Thoracic aorta (tissue), 2 donors: ENCODE results near the gene CYTH1. TPM values are rescaled to one million over a fixed set of nuclear protein-coding genes. Genes with fewer than 3 reads are reported as not detected.

Source experiments
- ATAC-seq: fragments of 150-250 bp; one replicate; pipeline ENCODE4 v1.8.0; 2017; ENCODE audit warnings: low read depth; ENCODE audit not compliant: insufficient number of reproducible peaks, low FRiP score
- DNase-seq: peaks from one replicate; pipeline ENCODE4 v3.0.0-alpha.2; 2020; ENCODE audit warnings: low spot score
- H3K27ac ChIP-seq, 2 donors: fragments of 200-600 bp; sonication (generic); 1 replicate in 1 of 2; 2 replicates in 1 of 2; pipeline ENCODE4 v1.5.1; 2016; ENCODE audit warnings: mild to moderate bottlenecking in 2 of 2, moderate library complexity in 2 of 2
- H3K27me3 ChIP-seq: fragments of 200-600 bp; sonication (generic); replicated peaks from 2 replicates; pipeline ENCODE4 v1.6.0; 2016; ENCODE audit warnings: mild to moderate bottlenecking; ENCODE audit not compliant: insufficient read depth
- H3K36me3 ChIP-seq: fragments of 200-600 bp; sonication (generic); one replicate; pipeline ENCODE4 v1.5.1; 2016
- H3K4me1 ChIP-seq, 2 donors: fragments of 200-600 bp; sonication (generic); 1 replicate in 1 of 2; 2 replicates in 1 of 2; pipeline versions ENCODE4 v1.5.1 to v1.6.0; 2016; ENCODE audit warnings: low read depth in 2 of 2, mild to moderate bottlenecking in 1 of 2; ENCODE audit not compliant: control insufficient read depth in 1 of 2
- H3K4me3 ChIP-seq: fragments of 200-600 bp; sonication (generic); 2 replicates; pipeline ENCODE4 v1.5.1; 2016; ENCODE audit warnings: mild to moderate bottlenecking
- H3K9me3 ChIP-seq: fragments of 200-600 bp; sonication (generic); 2 replicates; pipeline ENCODE4 v1.5.1; 2016
- CTCF ChIP-seq: fragments of 200-600 bp; sonication (generic); IDR thresholded peaks from one replicate; pipeline ENCODE4 v1.5.1; 2019; ENCODE audit warnings: antibody characterized with exemption
- total RNA-seq, 2 donors: library from RNA; depleted of rRNA; stranded (reverse); fragments of >200 nt; gene quantifications; one replicate each; pipeline versions ENCODE4 v1.1.0 to v1.2.3, GENCODE V29; 2016

CYTH1 gene
- total RNA-seq, 2 donors from 2014 or later, result 79.2 to 79.4 TPM

- ATAC-seq (no peak), DNase-seq (no peak)
- no peaks in the 10 kb centered on the region for H3K4me1 ChIP-seq
- no peak overlapping the region for H3K27ac ChIP-seq
- no peaks in the 10 kb centered on the region for H3K9me3 ChIP-seq
- H3K27me3 ChIP-seq, result no peaks in the 10 kb centered on the region
- TF ChIP-seq CTCF, result no peak
- H3K4me3 ChIP-seq, result no peak overlapping the region
- H3K36me3 ChIP-seq, result peaks cover 18% of the 10 kb centered on the region
Observed at GRCh38 chr17:78670850-78671725, 111.0 kb downstream of the CYTH1 start.

- no peaks in the 10 kb centered on the region for H3K4me1 ChIP-seq
- H3K27ac ChIP-seq, result no peak overlapping the region
- DNase-seq (no peak), ATAC-seq (no peak)
- H3K36me3 ChIP-seq, result peaks cover 8% of the 10 kb centered on the region
- H3K27me3 ChIP-seq, result no peaks in the 10 kb centered on the region
- no peak overlapping the region for H3K4me3 ChIP-seq
- TF ChIP-seq CTCF, result no peak
- H3K9me3 ChIP-seq, result no peaks in the 10 kb centered on the region
Observed at GRCh38 chr17:78669975-78670518, 112.0 kb downstream of the CYTH1 start.

- Histone ChIP-seq H3K9me3 (no peaks in the 10 kb centered on the region), H3K4me3 (no peak overlapping the region), H3K36me3 (peaks cover 3% of the 10 kb centered on the region), H3K27ac (no peak overlapping the region), H3K4me1 (no peaks in the 10 kb centered on the region), H3K27me3 (no peaks in the 10 kb centered on the region)
- DNase-seq, result no peak
- no peak for TF ChIP-seq CTCF
- ATAC-seq, result no peak
Observed at GRCh38 chr17:78669256-78669974, 112.7 kb downstream of the CYTH1 start.

GRCh38 chr17:78668847-78669246 lies 113.2 kb downstream of the CYTH1 start:
- DNase-seq (no peak), ATAC-seq (no peak)
- Histone ChIP-seq H3K36me3 (no peaks in the 10 kb centered on the region), H3K4me3 (no peak overlapping the region), H3K9me3 (no peaks in the 10 kb centered on the region), H3K27me3 (no peaks in the 10 kb centered on the region), H3K4me1 (no peaks in the 10 kb centered on the region), H3K27ac (no peak overlapping the region)
- no peak for TF ChIP-seq CTCF
